ENCODE data around the gene TEX2. TPM values are rescaled to one million over a fixed set of nuclear protein-coding genes. Genes with fewer than 3 reads are reported as not detected.
"Not testable (repeated sequence)": the region's sequence is repeated elsewhere in the genome, so short reads cannot be mapped to it uniquely, and the experiment has no call there.

TEX2 gene
- total and polyA plus RNA-seq, 5 donors, result 21.4 to 56.8 (median 43.8) TPM

- DNase-seq (no peak), ATAC-seq (no peak)
- Histone ChIP-seq H3K27me3 (ENCODE audit: control insufficient read depth, insufficient read depth) (no peaks in the 10 kb centered on the region), H3K4me3 (ENCODE audit: low read length) (no peak overlapping the region), H3K9me3 (ENCODE audit: control insufficient read depth, low read length) (no peaks in the 10 kb centered on the region), H3K27ac (ENCODE audit: low read length) (no peak overlapping the region), H3K4me1 (ENCODE audit: control insufficient read depth, insufficient read depth, low read length) (peaks cover 4% of the 10 kb centered on the region)
- WGBS, result 62% methylated on average over 3 of the region's 3 CpGs
- intact Hi-C loops (cut with DNase I), result no loop called here
Observed at GRCh38 chr17:64192589-64192988, 70.5 kb downstream of the TEX2 start.

- H3K27me3 ChIP-seq (ENCODE audit: control insufficient read depth, insufficient read depth), result no peaks in the 10 kb centered on the region
- WGBS, result 27% methylated on average over 6 of the region's 6 CpGs
- DNase-seq, result no peak
- H3K27ac ChIP-seq (ENCODE audit: low read length), result no peak overlapping the region
- H3K9me3 ChIP-seq (ENCODE audit: control insufficient read depth, low read length), result no peaks in the 10 kb centered on the region
- peaks cover 4% of the 10 kb centered on the region for H3K4me1 ChIP-seq (ENCODE audit: control insufficient read depth, insufficient read depth, low read length)
- no peak overlapping the region for H3K4me3 ChIP-seq (ENCODE audit: low read length)
- intact Hi-C loops (cut with DNase I), result no loop called here
- ATAC-seq, result peak; percentile 64 to 75
Observed at GRCh38 chr17:64190472-64190871, 72.6 kb downstream of the TEX2 start.

DNA sequence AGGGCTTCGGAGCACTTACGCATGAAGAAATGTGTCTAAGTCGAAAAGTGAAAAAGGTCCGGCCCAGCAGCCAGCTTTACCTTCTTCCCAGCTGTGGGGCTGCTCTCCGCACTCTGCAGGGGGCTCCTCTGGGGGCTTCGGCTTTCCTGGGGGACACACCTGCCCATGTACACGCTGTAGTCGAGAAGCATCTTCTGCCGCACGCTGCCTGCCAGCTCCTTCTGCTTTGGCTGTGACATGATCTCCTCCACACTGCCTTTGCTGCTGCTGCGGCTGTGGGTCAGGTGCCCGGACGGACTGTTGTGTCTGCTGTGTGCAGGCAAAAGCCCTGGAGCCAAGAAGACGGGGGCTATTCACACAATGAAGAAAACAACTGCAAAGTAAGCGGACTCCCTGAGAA lies 75.0 kb downstream of the TEX2 start:
- 97% methylated on average over 15 of the region's 15 CpGs for WGBS
- H3K9me3 ChIP-seq (ENCODE audit: control insufficient read depth, low read length), result no peaks in the 10 kb centered on the region
- DNase-seq (no peak), ATAC-seq (no peak)
- H3K27ac ChIP-seq (ENCODE audit: low read length), result no peak overlapping the region
- no peaks in the 10 kb centered on the region for H3K27me3 ChIP-seq (ENCODE audit: control insufficient read depth, insufficient read depth)
- intact Hi-C loops (cut with DNase I), result no loop called here
- no peak overlapping the region for H3K4me3 ChIP-seq (ENCODE audit: low read length)
- H3K4me1 ChIP-seq (ENCODE audit: control insufficient read depth, insufficient read depth, low read length), result peaks cover 4% of the 10 kb centered on the region

DNA sequence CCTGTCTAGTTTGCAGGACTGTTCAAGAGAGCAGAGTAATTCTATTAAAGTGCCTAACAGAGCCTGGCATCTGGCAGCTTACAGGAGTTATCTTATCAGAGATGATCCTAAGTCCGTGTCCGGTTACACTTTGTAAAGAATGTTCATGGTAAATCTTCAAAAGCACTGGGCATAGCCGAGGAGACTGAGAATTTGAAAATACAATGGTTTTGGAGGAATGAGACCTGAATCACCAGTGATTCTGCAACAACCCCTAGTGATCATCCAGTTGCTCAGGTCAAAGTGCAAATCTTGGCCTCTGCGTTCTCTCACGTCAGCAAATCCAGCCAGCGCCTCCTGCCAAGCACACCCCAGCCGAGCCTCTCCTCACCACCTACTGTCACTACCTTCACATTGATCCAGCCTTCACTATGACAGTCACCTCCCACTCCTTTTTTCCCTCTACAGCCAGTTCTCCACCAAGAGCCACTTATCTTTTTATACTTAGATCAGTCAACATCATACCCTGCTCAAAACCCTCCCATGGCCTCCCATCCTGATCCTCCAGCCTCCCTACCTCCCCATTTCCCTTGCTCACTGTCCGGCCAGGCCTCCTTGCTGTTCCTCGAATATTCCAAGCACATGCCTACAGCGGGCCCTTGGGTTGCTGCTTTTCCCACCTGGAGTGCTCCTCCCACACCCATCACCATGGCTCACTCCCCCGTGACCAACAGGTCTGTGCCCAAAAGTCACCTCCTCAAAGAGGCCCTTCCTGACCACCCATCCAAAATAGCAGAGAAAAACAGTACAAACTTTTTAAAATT lies 75.8 kb downstream of the TEX2 start:
- DNase-seq (no peak), ATAC-seq (no peak)
- 82% methylated on average over 11 of the region's 11 CpGs for WGBS
- no peak overlapping the region for H3K4me3 ChIP-seq (ENCODE audit: low read length)
- intact Hi-C loops (cut with DNase I), result no loop called here
- H3K27ac ChIP-seq (ENCODE audit: low read length), result no peak overlapping the region
- peaks cover 4% of the 10 kb centered on the region for H3K4me1 ChIP-seq (ENCODE audit: control insufficient read depth, insufficient read depth, low read length)
- no peaks in the 10 kb centered on the region for H3K9me3 ChIP-seq (ENCODE audit: control insufficient read depth, low read length)
- H3K27me3 ChIP-seq (ENCODE audit: control insufficient read depth, insufficient read depth), result no peaks in the 10 kb centered on the region

- no peaks in the 10 kb centered on the region for H3K9me3 ChIP-seq (ENCODE audit: control insufficient read depth, low read length)
- peaks cover 4% of the 10 kb centered on the region for H3K4me1 ChIP-seq (ENCODE audit: control insufficient read depth, insufficient read depth, low read length)
- intact Hi-C loops (cut with DNase I), result no loop called here
- H3K4me3 ChIP-seq (ENCODE audit: low read length), result no peak overlapping the region
- DNase-seq, result no peak
- 95% methylated on average over 12 of the region's 12 CpGs for WGBS
- no peak for ATAC-seq
- no peaks in the 10 kb centered on the region for H3K27me3 ChIP-seq (ENCODE audit: control insufficient read depth, insufficient read depth)
- no peak overlapping the region for H3K27ac ChIP-seq (ENCODE audit: low read length)
Observed at GRCh38 chr17:64186171-64187092, 76.6 kb downstream of the TEX2 start.

DNA sequence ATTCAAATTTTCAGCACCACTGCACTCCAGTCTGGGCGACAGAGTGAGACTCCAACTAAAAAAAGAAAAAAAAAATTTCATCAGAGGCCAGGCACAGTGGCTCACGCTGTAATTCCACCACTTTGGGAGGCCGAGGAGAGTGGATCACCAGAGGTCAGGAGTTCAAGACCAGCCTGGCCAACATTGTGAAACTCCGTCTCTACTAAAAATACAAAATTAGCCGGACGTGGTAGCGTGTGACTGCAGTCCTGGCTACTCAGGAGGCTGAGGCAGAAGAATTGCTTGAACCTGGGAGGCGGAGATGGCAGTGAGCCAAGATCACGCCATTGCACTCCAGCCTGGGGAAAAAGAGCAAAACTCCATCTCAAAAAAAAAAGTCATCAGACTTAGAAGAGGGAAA lies 77.5 kb downstream of the TEX2 start:
- H3K9me3 ChIP-seq (ENCODE audit: control insufficient read depth, low read length); H3K4me3 ChIP-seq (ENCODE audit: low read length); H3K27me3 ChIP-seq (ENCODE audit: control insufficient read depth, insufficient read depth); H3K4me1 ChIP-seq (ENCODE audit: control insufficient read depth, insufficient read depth, low read length); intact Hi-C loops (cut with DNase I); H3K27ac ChIP-seq (ENCODE audit: low read length): not testable (repeated sequence)
- DNase-seq (peak in 2 of 3 donors; percentile 56 to 67), ATAC-seq (peak; percentile 20)
- WGBS, result 40% methylated on average over 9 of the region's 9 CpGs

DNA sequence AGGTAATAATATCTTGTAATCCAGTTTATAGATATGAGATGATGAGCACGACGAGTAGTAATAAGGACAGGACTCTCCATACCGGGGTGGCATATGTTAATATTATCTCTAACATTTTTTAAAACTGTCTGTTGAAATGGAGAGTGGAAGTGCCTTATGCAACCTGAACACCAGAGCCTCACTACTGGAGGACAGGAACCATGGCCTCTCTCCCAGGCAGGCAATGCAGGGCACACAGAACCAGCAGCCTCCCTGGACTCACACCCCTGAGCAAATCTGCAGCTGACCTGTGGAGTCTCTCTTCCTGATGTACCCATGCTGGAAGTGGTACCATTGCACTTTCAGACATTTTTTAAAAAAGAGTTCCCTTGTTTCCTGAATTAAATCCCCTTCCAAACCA lies 78.0 kb downstream of the TEX2 start:
- intact Hi-C loops (cut with DNase I), result no loop called here
- Histone ChIP-seq H3K27me3 (ENCODE audit: control insufficient read depth, insufficient read depth) (no peaks in the 10 kb centered on the region), H3K4me1 (ENCODE audit: control insufficient read depth, insufficient read depth, low read length) (no peaks in the 10 kb centered on the region), H3K9me3 (ENCODE audit: control insufficient read depth, low read length) (no peaks in the 10 kb centered on the region), H3K27ac (ENCODE audit: low read length) (peak overlapping the region; percentile 26), H3K4me3 (ENCODE audit: low read length) (no peak overlapping the region)
- ATAC-seq, result no peak
- 82% methylated on average over 3 of the region's 3 CpGs for WGBS
- DNase-seq, result no peak

- no peaks in the 10 kb centered on the region for H3K4me1 ChIP-seq (ENCODE audit: control insufficient read depth, insufficient read depth, low read length)
- no peak for ATAC-seq
- no peak for DNase-seq
- H3K27me3 ChIP-seq (ENCODE audit: control insufficient read depth, insufficient read depth), result no peaks in the 10 kb centered on the region
- WGBS, result 87% methylated on average over 4 of the region's 4 CpGs
- no peak overlapping the region for H3K4me3 ChIP-seq (ENCODE audit: low read length)
- H3K9me3 ChIP-seq (ENCODE audit: control insufficient read depth, low read length), result no peaks in the 10 kb centered on the region
- intact Hi-C loops (cut with DNase I), result no loop called here
- H3K27ac ChIP-seq (ENCODE audit: low read length), result no peak overlapping the region
Observed at GRCh38 chr17:64183815-64184214, 79.2 kb downstream of the TEX2 start.

DNA sequence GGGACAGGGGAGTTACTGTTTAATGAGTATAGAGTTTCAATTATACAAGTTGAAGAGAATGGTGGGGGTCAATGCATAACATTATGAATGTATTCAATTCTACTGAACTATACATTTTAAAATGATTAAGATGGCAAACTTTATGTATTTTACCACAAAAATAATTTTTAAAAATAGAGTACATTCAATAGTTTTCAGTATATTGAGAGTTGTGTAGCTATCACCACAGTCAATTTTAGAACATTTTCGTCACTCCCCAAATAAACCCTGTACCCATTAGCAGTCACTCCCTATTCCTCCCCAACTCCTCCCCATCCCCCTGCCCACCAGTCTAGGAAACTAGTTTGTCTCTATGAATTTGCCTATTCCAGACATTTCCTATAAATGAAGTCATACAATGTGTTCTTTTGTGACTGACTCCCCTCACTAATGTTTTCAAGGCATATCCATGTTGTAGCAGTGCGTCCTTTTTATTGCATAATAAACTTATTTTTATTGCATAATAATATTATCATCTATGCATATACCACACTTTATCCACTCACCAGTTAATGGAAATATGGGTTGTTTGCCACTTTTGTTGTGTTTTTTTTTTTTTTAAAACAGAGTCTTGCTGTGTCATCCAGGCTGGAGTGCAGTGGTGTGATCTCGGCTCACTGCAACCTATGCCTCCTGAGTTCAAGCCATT lies 80.6 kb downstream of the TEX2 start:
- intact Hi-C loops (cut with DNase I), result no loop called here
- DNase-seq, result no peak
- H3K4me1 ChIP-seq (ENCODE audit: control insufficient read depth, insufficient read depth, low read length), result no peaks in the 10 kb centered on the region
- no peak overlapping the region for H3K27ac ChIP-seq (ENCODE audit: low read length)
- 88% methylated on average over 3 of the region's 3 CpGs for WGBS
- no peaks in the 10 kb centered on the region for H3K9me3 ChIP-seq (ENCODE audit: control insufficient read depth, low read length)
- no peak overlapping the region for H3K4me3 ChIP-seq (ENCODE audit: low read length)
- ATAC-seq, result no peak
- H3K27me3 ChIP-seq (ENCODE audit: control insufficient read depth, insufficient read depth), result no peaks in the 10 kb centered on the region

- H3K4me1 ChIP-seq (ENCODE audit: control insufficient read depth, insufficient read depth, low read length), result peaks cover 6% of the 10 kb centered on the region
- H3K4me3 ChIP-seq (ENCODE audit: low read length), result no peak overlapping the region
- 69% methylated on average over 11 of the region's 11 CpGs for WGBS
- DNase-seq (no peak), ATAC-seq (no peak)
- no peak overlapping the region for H3K27ac ChIP-seq (ENCODE audit: low read length)
- intact Hi-C loops (cut with DNase I), result no loop called here
- no peaks in the 10 kb centered on the region for H3K9me3 ChIP-seq (ENCODE audit: control insufficient read depth, low read length)
- H3K27me3 ChIP-seq (ENCODE audit: control insufficient read depth, insufficient read depth), result no peaks in the 10 kb centered on the region
Observed at GRCh38 chr17:64180089-64181073, 82.7 kb downstream of the TEX2 start.

Data from right cardiac atrium (tissue), 5 donors.